Activated CD8-positive, alpha-beta T cell treated with anti-CD3 and anti-CD28 coated beads, Interleukin-2, amount 10 ng/mL, durations not matched to agents 7 days and 5 days (primary cell): ENCODE results near the gene SEC24C. TPM values are rescaled to one million over a fixed set of nuclear protein-coding genes. Genes with fewer than 3 reads are reported as not detected.
"Not testable (repeated sequence)": the region's sequence is repeated elsewhere in the genome, so short reads cannot be mapped to it uniquely, and the experiment has no call there.

ENCODE experiments used
- ATAC-seq: fragments of 150-1000 bp; cut with Tn5 transposase; one replicate; pipeline ENCODE4 v1.10.0; 2021; ENCODE audit warnings: moderate library complexity
- CTCF ChIA-PET: fragments of 350-600 bp; sonication (Branson Sonifier 250); formaldehyde crosslinking; loops from one replicate; lab custom pipeline; 2021; ENCODE audit warnings: antibody characterized with exemption; lab: Charles Lee
- POLR2A ChIA-PET: fragments of 350-600 bp; sonication (Branson Sonifier 250); formaldehyde crosslinking; loops from one replicate; lab custom pipeline; 2021; ENCODE audit warnings: antibody characterized with exemption; lab: Charles Lee
- DNase-seq: peaks from one replicate; pipeline ENCODE4 v3.0.0-alpha.2; 2020
- H3K27ac Mint-ChIP-seq: one replicate; pipeline ENCODE4 v1.8.0; 2021; ENCODE audit warnings: mild to moderate bottlenecking, mixed read lengths
- H3K27me3 Mint-ChIP-seq: one replicate; pipeline ENCODE4 v1.8.0; 2021; ENCODE audit warnings: low read depth, mixed read lengths
- H3K36me3 Mint-ChIP-seq: one replicate; pipeline ENCODE4 v1.8.0; 2021; ENCODE audit warnings: low read depth, mixed read lengths
- H3K4me1 Mint-ChIP-seq: one replicate; pipeline ENCODE4 v1.8.0; 2021; ENCODE audit warnings: low read depth, mixed read lengths
- H3K4me3 Mint-ChIP-seq: one replicate; pipeline ENCODE4 v1.8.0; 2021; ENCODE audit warnings: mild to moderate bottlenecking, mixed read lengths
- H3K9me3 Mint-ChIP-seq: one replicate; pipeline ENCODE4 v1.8.0; 2022; ENCODE audit warnings: mixed read lengths; ENCODE audit not compliant: insufficient read depth
- total RNA-seq, 2 experiments: library from RNA; stranded (reverse); gene quantifications; one replicate each; pipeline ENCODE4 v1.2.3, GENCODE V29; 2021

The SEC24C gene
- total RNA-seq, 2 experiments from 2014 or later: 88.9 to 94.6 TPM

DNA sequence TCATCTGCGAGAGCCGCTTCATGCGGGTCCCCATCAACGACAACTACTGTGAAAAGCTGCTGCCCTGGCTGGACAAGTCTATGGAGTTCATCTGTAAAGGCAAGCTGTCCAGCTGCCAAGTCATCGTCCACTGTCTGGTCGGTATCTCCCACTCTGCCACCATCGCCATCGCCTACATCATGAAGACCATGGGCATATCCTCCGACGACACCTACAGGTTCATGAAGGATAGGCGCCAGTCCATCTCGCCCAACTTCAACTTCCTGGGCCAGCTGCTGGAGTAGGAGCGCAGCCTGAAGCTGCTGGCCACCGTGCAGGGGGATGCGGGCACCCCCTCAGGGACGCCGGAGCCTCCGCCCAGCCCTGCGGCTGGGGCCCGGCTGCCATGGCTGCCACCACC lies 11.7 kb upstream of the SEC24C start:
- CTCF ChIA-PET: no interaction called here
- H3K27me3 Mint-ChIP-seq: no peaks in the 10 kb centered on the region

DNA sequence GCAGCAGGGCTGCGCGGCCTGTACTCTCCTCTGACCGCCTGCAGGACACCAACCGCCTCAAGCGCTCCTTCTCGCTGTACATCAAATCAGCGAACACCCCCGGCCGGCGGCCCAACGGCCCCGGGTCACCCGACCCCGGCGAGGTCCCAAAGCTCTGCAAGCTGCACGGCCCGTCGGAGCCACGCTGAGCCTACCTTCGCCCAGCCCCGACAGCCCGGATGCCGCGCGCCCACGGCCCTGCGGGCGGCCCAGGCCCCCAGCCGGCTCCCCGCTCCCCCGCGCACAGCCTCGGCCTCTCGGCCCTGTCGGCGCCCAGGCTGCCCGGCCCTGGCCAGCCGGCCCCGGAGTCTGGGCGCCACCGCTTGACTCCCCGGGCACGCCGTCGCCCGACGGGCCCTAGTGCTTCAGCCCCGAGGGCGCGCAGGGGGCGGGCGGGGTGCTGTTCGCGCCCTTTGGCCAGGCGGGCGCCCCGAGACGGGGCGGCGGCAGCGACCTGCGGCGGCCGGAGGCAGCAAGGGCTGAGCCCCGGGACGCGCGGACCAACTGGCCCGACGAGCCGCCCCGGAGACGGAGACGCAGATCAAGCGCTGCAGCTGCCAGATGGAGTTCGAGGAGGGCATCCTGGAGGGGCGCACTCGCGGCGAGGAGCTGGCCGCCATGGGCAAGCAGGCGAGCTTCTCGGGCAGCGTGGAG lies 11.1 kb upstream of the SEC24C start:
- ATAC-seq (no peak), DNase-seq (no peak)
- H3K27ac Mint-ChIP-seq: no peak overlapping the region
- no peaks in the 10 kb centered on the region for H3K9me3 Mint-ChIP-seq
- CTCF ChIA-PET: no interaction called here
- peaks cover 14% of the 10 kb centered on the region for H3K36me3 Mint-ChIP-seq
- H3K27me3 Mint-ChIP-seq: no peaks in the 10 kb centered on the region
- H3K4me3 Mint-ChIP-seq: no peak overlapping the region
- peaks cover 16% of the 10 kb centered on the region for H3K4me1 Mint-ChIP-seq
- POLR2A ChIA-PET: no interaction called here

More for the DNA sequence above, 11.7 kb upstream of the SEC24C start:
- no peak overlapping the region for H3K27ac Mint-ChIP-seq
- peaks cover 13% of the 10 kb centered on the region for H3K36me3 Mint-ChIP-seq
- ATAC-seq (no peak), DNase-seq (no peak)
- peaks cover 16% of the 10 kb centered on the region for H3K4me1 Mint-ChIP-seq
- POLR2A ChIA-PET: interaction anchor here (0.7 kb wide), 1 partner anchor 41 kb away, joined by 3 read pairs; no protein-coding TSS in a partner anchor
- H3K9me3 Mint-ChIP-seq: no peaks in the 10 kb centered on the region
- peak overlapping the region; percentile 45 for H3K4me3 Mint-ChIP-seq

DNA sequence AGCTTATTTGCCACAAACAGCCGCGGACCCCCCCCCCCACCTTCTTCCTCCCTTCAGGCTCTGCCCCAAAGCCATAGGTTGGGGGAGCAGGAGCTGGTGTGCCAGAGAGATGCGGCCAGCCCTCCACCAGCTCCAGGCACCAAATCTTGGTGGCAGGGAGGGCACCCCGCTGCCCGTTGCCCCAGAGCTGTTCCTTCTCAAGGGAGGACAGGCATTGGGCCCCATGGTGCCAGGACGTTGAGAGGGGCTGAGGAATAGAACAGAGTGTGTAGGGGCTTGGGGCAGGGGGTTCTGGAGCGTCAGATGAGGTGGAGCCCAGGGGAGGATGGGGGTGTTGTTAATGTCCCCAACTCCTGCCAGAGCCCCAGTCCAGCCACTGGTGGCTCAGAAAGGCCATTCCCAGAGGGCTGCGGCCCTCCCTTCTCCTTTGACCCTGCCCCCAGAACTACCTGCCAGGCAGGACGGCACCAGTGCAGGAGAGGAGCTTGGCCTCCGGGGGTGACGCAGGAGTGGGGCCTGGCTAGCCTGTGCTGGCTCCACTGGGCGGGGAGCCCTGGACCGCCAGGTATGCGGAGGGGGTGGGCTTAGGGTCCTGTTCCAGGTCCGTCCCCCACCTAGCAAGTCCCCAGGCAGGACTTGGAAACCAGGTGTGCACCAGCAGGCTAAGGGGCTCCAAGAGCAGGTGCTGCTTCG lies 10.0 kb upstream of the SEC24C start:
- Mint-ChIP-seq H3K27me3 (no peaks in the 10 kb centered on the region), H3K9me3 (no peaks in the 10 kb centered on the region), H3K36me3 (peaks cover 14% of the 10 kb centered on the region), H3K27ac (no peak overlapping the region), H3K4me3 (no peak overlapping the region), H3K4me1 (peaks cover 16% of the 10 kb centered on the region)
- DNase-seq (no peak), ATAC-seq (no peak)
- ChIA-PET POLR2A (no interaction called here), CTCF (no interaction called here)

DNA sequence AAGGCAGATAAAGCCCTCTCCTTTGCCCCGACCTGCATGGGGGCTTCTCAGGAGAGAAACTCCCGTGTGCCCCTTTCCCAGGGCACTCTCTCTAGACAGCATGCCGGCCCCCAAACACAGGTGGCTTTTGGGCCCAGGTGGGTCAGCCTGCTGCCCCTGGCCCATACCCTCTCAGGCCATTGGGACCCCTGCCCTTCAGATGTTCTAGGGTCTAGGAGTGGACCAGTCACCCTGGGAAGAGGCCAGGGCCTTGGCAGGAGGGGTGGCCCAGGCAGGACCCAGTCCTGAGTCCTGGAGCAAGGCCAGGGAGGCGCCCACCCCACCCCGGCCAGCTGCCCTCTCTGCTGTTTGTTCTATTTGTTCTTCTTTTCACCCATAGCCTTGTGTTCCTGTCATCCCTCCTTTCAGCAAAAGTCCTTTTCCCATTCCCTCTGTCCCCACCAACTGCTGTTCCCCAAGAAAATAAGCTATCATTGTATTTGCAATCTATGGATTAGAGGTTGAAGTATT lies 9.3 kb upstream of the SEC24C start:
- Mint-ChIP-seq H3K4me3 (no peak overlapping the region), H3K27ac (no peak overlapping the region), H3K27me3 (no peaks in the 10 kb centered on the region), H3K9me3 (no peaks in the 10 kb centered on the region), H3K4me1 (peaks cover 12% of the 10 kb centered on the region), H3K36me3 (peaks cover 14% of the 10 kb centered on the region)
- ChIA-PET CTCF (no interaction called here), POLR2A (interaction anchor here (0.9 kb wide), 1 partner anchor 9 kb away, joined by 4 read pairs; no protein-coding TSS in a partner anchor)
- no peak for ATAC-seq
- DNase-seq: no peak

DNA sequence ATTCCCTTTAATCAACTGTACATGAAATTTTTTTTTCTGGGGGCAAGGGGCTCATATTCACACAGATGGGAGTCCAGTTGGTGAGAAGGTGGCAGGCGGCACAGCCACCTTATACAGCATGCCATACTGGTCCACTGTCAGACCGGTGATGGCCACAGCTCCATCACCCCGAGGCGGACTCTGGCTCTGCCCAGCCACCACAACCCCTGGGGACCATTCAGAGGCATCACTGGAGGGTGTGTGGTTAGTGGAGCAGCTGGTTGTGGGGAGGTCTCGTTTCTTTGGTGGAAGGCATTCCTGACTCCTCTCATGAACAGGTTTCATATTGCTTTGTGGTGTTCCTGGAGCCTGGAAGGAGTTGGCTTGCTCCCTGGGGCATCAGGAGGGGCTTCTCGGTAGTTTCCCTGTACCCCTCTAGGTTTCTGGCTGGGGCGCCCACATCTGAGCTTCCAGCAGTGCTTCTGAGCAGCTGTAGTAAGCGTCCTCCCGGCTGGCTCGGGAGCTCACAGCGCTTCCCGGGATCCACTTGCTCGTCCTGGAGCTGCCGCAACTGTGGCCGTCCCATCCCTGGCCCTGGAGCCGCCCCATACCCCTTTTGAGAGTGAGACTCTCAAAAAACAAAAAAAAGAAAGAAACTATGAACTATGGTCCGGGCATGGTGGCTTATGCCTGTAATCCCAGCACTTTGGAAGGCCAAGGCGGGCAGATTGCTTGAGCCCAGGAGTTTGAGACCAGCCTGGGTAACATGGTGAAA lies 3.5 kb upstream of the SEC24C start:
- POLR2A ChIA-PET: interaction anchor here (1.6 kb wide), 1 partner anchor 10 kb away, joined by 4 read pairs; no protein-coding TSS in a partner anchor
- ATAC-seq, H3K27me3 Mint-ChIP-seq, H3K4me3 Mint-ChIP-seq, DNase-seq, H3K9me3 Mint-ChIP-seq, CTCF ChIA-PET, H3K27ac Mint-ChIP-seq: not testable (repeated sequence)
- peaks cover 16% of the 10 kb centered on the region for H3K4me1 Mint-ChIP-seq
- peaks cover 20% of the 10 kb centered on the region for H3K36me3 Mint-ChIP-seq

DNA sequence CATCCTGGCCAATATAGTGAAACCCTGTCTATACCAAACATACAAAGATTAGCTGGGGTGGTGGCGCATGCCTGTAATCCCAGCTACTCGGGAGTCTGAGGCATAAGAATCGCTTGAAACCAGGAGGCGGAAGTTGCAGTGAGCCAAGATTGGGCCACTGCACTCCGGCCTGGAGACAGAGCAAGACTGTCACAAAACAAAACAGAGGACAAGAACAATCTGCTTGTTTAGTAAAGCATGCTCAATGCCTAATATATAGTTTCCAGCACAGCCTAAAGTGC lies 1.8 kb upstream of the SEC24C start:
- Mint-ChIP-seq H3K4me3 (peak overlapping the region; percentile 99), H3K9me3 (no peaks in the 10 kb centered on the region), H3K27ac (no peak overlapping the region), H3K36me3 (peaks cover 28% of the 10 kb centered on the region), H3K27me3 (no peaks in the 10 kb centered on the region), H3K4me1 (peaks cover 27% of the 10 kb centered on the region)
- ChIA-PET CTCF (interaction anchor here (0.9 kb wide), 1 partner anchor 114 kb away, joined by 3 read pairs; no protein-coding TSS in a partner anchor), POLR2A (interaction anchor here (1.9 to 2.1 kb wide), 3 partner anchors 12 to 40 kb away, joined by 8 to 27 read pairs (median 17); partner anchors contain the start of gene CHCHD1)
- ATAC-seq (no peak), DNase-seq (no peak)

DNA sequence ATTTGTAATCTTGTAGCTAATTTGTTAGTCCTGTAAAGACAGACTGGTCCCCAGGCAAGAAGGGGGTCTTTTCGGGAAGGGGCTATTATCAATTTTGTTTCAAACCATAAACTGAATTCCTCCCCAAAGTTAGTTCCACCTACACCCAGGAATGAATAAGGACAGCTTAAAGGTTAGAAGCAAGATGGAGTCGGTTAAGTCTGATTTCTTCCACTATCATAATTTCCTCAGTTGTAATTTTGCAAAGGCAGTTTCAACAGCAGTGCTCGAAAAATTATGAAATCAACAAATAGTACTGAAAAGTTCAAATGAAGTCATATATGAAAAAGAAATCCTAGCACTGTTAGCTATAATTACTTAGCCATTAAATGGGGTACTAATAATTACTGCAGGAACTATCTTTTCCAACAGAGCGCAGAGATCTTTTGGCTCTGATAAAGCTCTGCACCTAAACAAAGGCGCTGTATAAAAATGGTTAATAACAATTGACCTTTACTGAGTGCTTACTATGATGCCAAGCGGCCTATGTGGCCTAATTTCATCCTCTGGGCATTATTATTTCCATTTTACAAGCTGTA lies 756 bp upstream of the SEC24C start:
- ATAC-seq (no peak), DNase-seq (no peak)
- H3K4me3 Mint-ChIP-seq: peak overlapping the region; percentile 99
- ChIA-PET POLR2A (interaction anchor here (0.7 to 2.7 kb wide), 10 partner anchors 8 to 132 kb away, joined by 3 to 27 read pairs (median 8); partner anchors contain the start of genes CHCHD1 and ZSWIM8), CTCF (interaction anchor here (0.8 to 2.4 kb wide), 11 partner anchors 13 to 215 kb away, joined by 3 to 13 read pairs (median 4); a partner anchor contains a TSS)
- peak overlapping the region; percentile 100 for H3K27ac Mint-ChIP-seq
- H3K27me3 Mint-ChIP-seq: no peaks in the 10 kb centered on the region
- peaks cover 25% of the 10 kb centered on the region for H3K36me3 Mint-ChIP-seq
- H3K4me1 Mint-ChIP-seq: peaks cover 27% of the 10 kb centered on the region
- no peaks in the 10 kb centered on the region for H3K9me3 Mint-ChIP-seq

DNA sequence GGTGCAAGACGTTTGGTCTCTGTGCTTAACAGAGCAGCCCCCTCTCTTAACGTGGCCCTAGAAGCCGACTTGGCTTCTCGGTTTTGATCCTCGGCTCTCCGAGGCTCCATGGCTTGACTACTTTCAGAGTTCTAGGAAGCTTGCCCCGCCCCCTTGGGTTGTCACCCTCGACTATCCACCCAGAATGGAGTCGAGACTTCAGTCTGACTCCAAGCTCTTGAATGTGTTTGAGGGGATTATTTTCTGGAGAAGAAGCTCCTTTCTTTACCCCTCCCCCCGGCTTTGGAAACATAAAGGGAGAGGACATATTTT lies 448 bp downstream of the SEC24C start:
- Mint-ChIP-seq H3K27ac (peak overlapping the region; percentile 100), H3K4me3 (peak overlapping the region; percentile 99), H3K36me3 (peaks cover 31% of the 10 kb centered on the region), H3K9me3 (no peaks in the 10 kb centered on the region), H3K4me1 (peaks cover 32% of the 10 kb centered on the region), H3K27me3 (no peaks in the 10 kb centered on the region)
- ATAC-seq (peak; percentile 43), DNase-seq (peak; percentile 64)
- ChIA-PET CTCF (interaction anchor here (1.4 to 2.4 kb wide), 3 partner anchors 14 to 135 kb away, joined by 6 to 11 read pairs (median 7); no protein-coding TSS in a partner anchor), POLR2A (interaction anchor here (0.9 to 2.7 kb wide), 6 partner anchors 14 to 104 kb away, joined by 3 to 23 read pairs (median 10); partner anchors contain the start of gene ZSWIM8)

DNA sequence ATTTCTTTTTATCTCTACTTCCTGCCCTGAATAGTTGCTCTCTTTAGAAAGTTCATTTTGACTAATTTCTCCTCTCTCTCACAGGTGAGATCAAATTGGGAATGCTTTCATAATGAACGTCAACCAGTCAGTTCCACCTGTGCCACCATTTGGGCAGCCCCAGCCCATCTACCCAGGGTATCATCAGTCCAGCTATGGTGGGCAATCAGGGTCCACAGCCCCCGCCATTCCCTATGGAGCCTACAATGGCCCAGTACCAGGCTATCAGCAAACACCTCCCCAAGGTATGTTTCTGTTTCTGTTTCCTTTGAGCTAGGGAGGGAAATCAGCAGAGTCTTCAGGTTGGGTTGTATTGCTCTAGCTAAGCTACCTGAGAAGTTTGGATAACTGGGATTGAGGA lies 2.5 kb downstream of the SEC24C start:
- ChIA-PET POLR2A (interaction anchor here (0.6 kb wide), 1 partner anchor 133 kb away, joined by 5 read pairs; no protein-coding TSS in a partner anchor), CTCF (no interaction called here)
- H3K9me3 Mint-ChIP-seq: no peaks in the 10 kb centered on the region

DNA sequence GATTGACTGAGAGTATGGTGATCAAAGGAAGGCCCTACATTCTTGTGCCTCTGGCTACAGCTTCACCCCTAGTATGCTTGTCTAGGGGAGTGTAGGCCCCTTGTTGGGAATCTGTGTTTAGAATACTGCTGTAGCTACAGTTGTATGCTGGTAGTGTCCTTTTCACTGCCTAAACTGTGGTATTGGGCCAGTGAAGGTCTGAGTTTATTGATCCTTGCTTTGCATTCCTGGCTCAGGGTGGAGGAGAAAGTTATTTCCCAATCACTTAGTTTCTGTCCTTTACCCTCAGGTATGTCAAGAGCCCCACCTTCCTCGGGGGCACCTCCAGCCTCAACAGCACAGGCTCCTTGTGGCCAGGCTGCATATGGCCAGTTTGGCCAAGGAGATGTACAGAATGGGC lies 6.6 kb downstream of the SEC24C start:
- Mint-ChIP-seq H3K4me3 (no peak overlapping the region), H3K27ac (no peak overlapping the region), H3K36me3 (peaks cover 56% of the 10 kb centered on the region)

More for the DNA sequence above, 2.5 kb downstream of the SEC24C start:
- Mint-ChIP-seq H3K4me3 (peak overlapping the region; percentile 26), H3K27me3 (no peaks in the 10 kb centered on the region), H3K36me3 (peaks cover 48% of the 10 kb centered on the region), H3K27ac (peak overlapping the region; percentile 61), H3K4me1 (peaks cover 40% of the 10 kb centered on the region)
- no peak for DNase-seq
- no peak for ATAC-seq

DNA sequence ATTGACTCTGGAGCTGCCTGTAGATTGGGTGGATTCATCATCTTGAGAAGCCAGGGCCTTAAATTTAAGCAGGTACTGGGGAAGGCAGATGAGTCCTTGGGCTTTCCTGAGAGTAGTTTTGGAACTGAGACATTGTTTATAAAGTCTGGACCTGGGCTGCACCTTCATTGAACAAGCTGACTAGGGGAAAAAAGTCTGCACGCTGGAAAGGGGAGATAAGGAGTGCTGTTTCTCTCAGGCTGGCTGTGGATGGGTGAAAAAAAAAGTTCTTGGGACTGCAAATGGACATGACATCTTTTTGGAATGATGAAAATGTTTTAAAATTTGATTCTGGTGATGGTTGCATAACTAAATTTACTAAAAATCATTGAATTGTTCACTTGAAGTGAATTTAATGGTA lies 12.0 kb downstream of the SEC24C start:
- Mint-ChIP-seq H3K4me3 (no peak overlapping the region), H3K27me3 (no peaks in the 10 kb centered on the region), H3K4me1 (peaks cover 36% of the 10 kb centered on the region), H3K36me3 (peaks cover 61% of the 10 kb centered on the region), H3K9me3 (no peaks in the 10 kb centered on the region), H3K27ac (peak overlapping the region; percentile 6)
- CTCF ChIA-PET: interaction anchor here (0.8 to 1.0 kb wide), 2 partner anchors 13 to 15 kb away, joined by 3 read pairs; no protein-coding TSS in a partner anchor
- DNase-seq (no peak), ATAC-seq (no peak)
- POLR2A ChIA-PET: interaction anchor here (0.6 to 1.4 kb wide), 3 partner anchors 12 to 340 kb away, joined by 3 to 4 read pairs (median 4); no protein-coding TSS in a partner anchor

More for the DNA sequence above, 6.6 kb downstream of the SEC24C start:
- H3K4me1 Mint-ChIP-seq: peaks cover 23% of the 10 kb centered on the region
- H3K9me3 Mint-ChIP-seq: no peaks in the 10 kb centered on the region
- CTCF ChIA-PET: no interaction called here
- POLR2A ChIA-PET: interaction anchor here (1.8 kb wide), 1 partner anchor 15 kb away, joined by 4 read pairs; no protein-coding TSS in a partner anchor
- no peak for DNase-seq
- H3K27me3 Mint-ChIP-seq: no peaks in the 10 kb centered on the region
- ATAC-seq: no peak
